K562 treated with DMSO at 1 percent for 12 hours (cell line): ENCODE results near the gene ZNF474. TPM values are rescaled to one million over a fixed set of nuclear protein-coding genes. Genes with fewer than 3 reads are reported as not detected.

Experiments used
- total RNA-seq: library from RNA; unstranded; fragments of 300-600 nt; gene quantifications from 2 replicates; pipeline ENCODE4 v1.2.3, GENCODE V29; 2022; ENCODE audit not compliant: insufficient read depth

ZNF474 gene
- total RNA-seq: 0.33 TPM in 1 of 2 replicates, not detected in the other

DNA sequence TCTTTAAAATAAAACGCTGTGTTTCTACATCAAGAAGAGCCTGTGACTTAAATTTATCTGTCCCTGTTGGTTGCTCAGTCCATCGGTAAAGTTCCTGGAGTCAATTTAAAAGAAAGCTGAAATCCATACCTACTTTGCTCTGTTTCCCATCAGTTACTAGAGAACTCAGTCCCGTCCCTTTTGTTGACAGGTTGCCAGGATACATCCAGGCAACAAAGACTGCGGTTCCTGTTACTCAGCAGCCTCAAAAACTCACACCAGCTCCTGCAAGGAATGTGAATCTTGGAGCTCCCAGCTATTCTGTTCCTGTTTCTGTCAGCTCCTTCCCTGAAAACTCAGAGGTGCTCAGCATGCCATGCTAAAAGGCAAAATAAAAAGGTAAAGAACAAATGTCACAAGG is at the start of gene ZNF474:
ZNF474 (plus strand) TSS at position 241 of the 400 bp plus-strand sequence. CDS start 22,445 bp downstream, outside the sequence.

Other genes with a start within 250 kb of the ZNF474 start
- gene SRFBP1, start 167.6 kb upstream of the ZNF474 start, total RNA-seq: 1.8 and 2.9 TPM in 2 replicates
- gene LOX, start 51.3 kb upstream of the ZNF474 start, total RNA-seq: not detected in 2 replicates
- not detected in 2 replicates for gene SNCAIP, start 182.7 kb downstream of the ZNF474 start, total RNA-seq